Omental fat pad (tissue), 4 donors: ENCODE data around the gene SNX22. TPM values are rescaled to one million over a fixed set of nuclear protein-coding genes. Genes with fewer than 3 reads are reported as not detected.

ENCODE experiments used
- ATAC-seq: fragments of 150-250 bp; one replicate; pipeline ENCODE4 v1.9.1; 2016; ENCODE audit warnings: mild to moderate bottlenecking, moderate library complexity; ENCODE audit not compliant: low FRiP score
- DNase-seq: peaks from one replicate; pipeline ENCODE4 v3.0.0-alpha.2; 2019; ENCODE audit warnings: low spot score
- CTCF ChIP-seq, 3 donors: fragments of 450-650 bp; IDR thresholded peaks; one replicate each; pipeline ENCODE4 v1.5.1; 2016 to 2017; ENCODE audit warnings: antibody characterized with exemption in 3 of 3, mild to moderate bottlenecking in 3 of 3, moderate library complexity in 2 of 3
- total RNA-seq, 4 donors: library from RNA; depleted of rRNA; stranded (reverse); fragments of >200 nt; gene quantifications; one replicate each; pipeline ENCODE4 v1.1.0, GENCODE V29; 2016

SNX22 gene
- total RNA-seq, 4 donors from 2014 or later: 0.38 to 2.6 (median 1.2) TPM; not detected in 1

- DNase-seq (no peak), ATAC-seq (no peak)
- TF ChIP-seq CTCF (IDR thresholded peaks at IDR 0.05): no peak
Observed at GRCh38 chr15:64156652-64157331, 5.3 kb downstream of the SNX22 start.

- DNase-seq: no peak
- no peak for TF ChIP-seq CTCF (IDR thresholded peaks at IDR 0.05)
- no peak for ATAC-seq
Observed at GRCh38 chr15:64157599-64158125, 6.1 kb downstream of the SNX22 start.

GRCh38 chr15:64158363-64159134 lies 7.0 kb downstream of the SNX22 start:
- DNase-seq: no peak
- ATAC-seq: no peak
- no peak for TF ChIP-seq CTCF (IDR thresholded peaks at IDR 0.05)

- TF ChIP-seq CTCF (IDR thresholded peaks at IDR 0.05): no peak
- no peak for ATAC-seq
- no peak for DNase-seq
Observed at GRCh38 chr15:64161688-64162477, 10.4 kb downstream of the SNX22 start.

- peak; percentile 33 for ATAC-seq
- no peak for DNase-seq
Observed at GRCh38 chr15:64162478-64162868, 10.9 kb downstream of the SNX22 start.

More at GRCh38 chr15:64162478-64162868, 10.9 kb downstream of the SNX22 start:
- no peak for TF ChIP-seq CTCF (IDR thresholded peaks at IDR 0.05)
